ENCODE data around the gene CALN1. TPM values are rescaled to one million over a fixed set of nuclear protein-coding genes. Genes with fewer than 3 reads are reported as not detected.

The CALN1 gene
- total and polyA plus RNA-seq, 9 of the 15 experiments (the other 6 are each of a cell fraction or from before 2014, with no cell fraction given) = 1.4 to 7.5 (median 3.3) TPM

- no peak for TF ChIP-seq NR1H2 (CRISPR knock-in tag; IDR thresholded peaks at IDR 0.05)
These were observed 324.2 kb downstream of the CALN1 start (continued) for GRCh38 chr7:72087926-72088325.

- Histone ChIP-seq H3K9ac (ENCODE audit: insufficient read depth in 1 of 2, low read depth in 2 of 2, low read length in 2 of 2) (no peak overlapping the region), H3K4me2 (ENCODE audit: insufficient read depth, low read length) (no peak overlapping the region), H3K79me2 (ENCODE audit: control insufficient read depth, insufficient read depth, low read length) (no peaks in the 10 kb centered on the region), H3K27me3 (ENCODE audit: control insufficient read depth in 2 of 2, insufficient read depth in 2 of 2, low read length in 2 of 2) (peaks cover 3 to 19% of the 10 kb centered on the region in 2 experiments; a peak in 3 of 5 replicates), H3K36me3 (ENCODE audit: control insufficient read depth, insufficient read depth, low read length) (no peaks in the 10 kb centered on the region), H4K20me1 (replicated peaks; ENCODE audit: control insufficient read depth, insufficient read depth, low read length) (0 out of 2 replicates have a peak, but pooled peaks cover 5% of the 10 kb centered on the region), H3K9me1 (ENCODE audit: control insufficient read depth, insufficient read depth, low read length) (no peaks in the 10 kb centered on the region), H3K27ac (ENCODE audit: extremely low read depth, low read depth, low read length) (no peak overlapping the region), H3K9me3 (replicated peaks; ENCODE audit: control insufficient read depth, insufficient read depth, low read depth, low read length) (no peaks in the 10 kb centered on the region), H3K4me1 (replicated peaks in 1 of 2; ENCODE audit: control insufficient read depth in 2 of 2, insufficient read depth in 2 of 2, low read length in 2 of 2) (no peaks in the 10 kb centered on the region), H3K4me3 (no peak overlapping the region), H2AFZ (ENCODE audit: low read depth, low read length) (no peak overlapping the region)
- in situ Hi-C loops (cut with MboI) (no loop called here), intact Hi-C loops (cut with micrococcal nuclease) (no loop called here)
- FAIRE-seq (no peak), ATAC-seq (no peak), DNase-seq (ENCODE audit: extremely low read depth in 1 of 4, low spot score in 3 of 4) (no peak)
- no TSS peak for BruUV-seq (replicated peaks)
- ChIA-PET POLR2A (no interaction called here), CTCF (ENCODE audit: low intra/inter-chr PET ratio) (no interaction called here)
- 10% methylated on average over 7 of the region's 7 CpGs for WGBS (ENCODE audit: insufficient coverage, low coverage, missing lambda C conversion rate)
- no peak for TF ChIP-seq MNT (conservative IDR thresholded peaks at IDR 0.05)
- TF ChIP-seq ZFP36 (IDR thresholded peaks at IDR 0.05; ENCODE audit: low read depth, low read length, partially characterized antibody) = no peak
- TF ChIP-seq ATF7 (IDR thresholded peaks at IDR 0.05) = no peak
- TF ChIP-seq ZNF445 (CRISPR knock-in tag; IDR thresholded peaks at IDR 0.05; ENCODE audit: low read depth) = no peak
- no peak for TF ChIP-seq ELF4 (CRISPR knock-in tag; IDR thresholded peaks at IDR 0.05)
- TF ChIP-seq SOX6 (IDR thresholded peaks at IDR 0.05) = no peak
- no peak for TF ChIP-seq HMG20A (CRISPR knock-in tag; conservative IDR thresholded peaks at IDR 0.05)
- TF ChIP-seq SMC3 (conservative IDR thresholded peaks at IDR 0.05; ENCODE audit: insufficient read depth, low read depth, low read length) = no peak
- no peak for TF ChIP-seq ZNF518B (CRISPR knock-in tag; IDR thresholded peaks at IDR 0.05)
- no peak for TF ChIP-seq NRF1 (conservative IDR thresholded peaks at IDR 0.05 in 1 of 2, IDR thresholded peaks at IDR 0.05 in 1 of 2)
- TF ChIP-seq ZFPM2 (CRISPR knock-in tag; IDR thresholded peaks at IDR 0.05) = no peak
- TF ChIP-seq TSC22D4 (tag; IDR thresholded peaks at IDR 0.05) = no peak
- no peak for TF ChIP-seq RNF2 (IDR thresholded peaks at IDR 0.05)
- TF ChIP-seq ZBTB12 (CRISPR knock-in tag; IDR thresholded peaks at IDR 0.05) = no peak
These were observed 331.1 kb downstream of the CALN1 start for GRCh38 chr7:72080865-72081510.
